Measurements from ENCODE around the gene DHRS7B.

DNA sequence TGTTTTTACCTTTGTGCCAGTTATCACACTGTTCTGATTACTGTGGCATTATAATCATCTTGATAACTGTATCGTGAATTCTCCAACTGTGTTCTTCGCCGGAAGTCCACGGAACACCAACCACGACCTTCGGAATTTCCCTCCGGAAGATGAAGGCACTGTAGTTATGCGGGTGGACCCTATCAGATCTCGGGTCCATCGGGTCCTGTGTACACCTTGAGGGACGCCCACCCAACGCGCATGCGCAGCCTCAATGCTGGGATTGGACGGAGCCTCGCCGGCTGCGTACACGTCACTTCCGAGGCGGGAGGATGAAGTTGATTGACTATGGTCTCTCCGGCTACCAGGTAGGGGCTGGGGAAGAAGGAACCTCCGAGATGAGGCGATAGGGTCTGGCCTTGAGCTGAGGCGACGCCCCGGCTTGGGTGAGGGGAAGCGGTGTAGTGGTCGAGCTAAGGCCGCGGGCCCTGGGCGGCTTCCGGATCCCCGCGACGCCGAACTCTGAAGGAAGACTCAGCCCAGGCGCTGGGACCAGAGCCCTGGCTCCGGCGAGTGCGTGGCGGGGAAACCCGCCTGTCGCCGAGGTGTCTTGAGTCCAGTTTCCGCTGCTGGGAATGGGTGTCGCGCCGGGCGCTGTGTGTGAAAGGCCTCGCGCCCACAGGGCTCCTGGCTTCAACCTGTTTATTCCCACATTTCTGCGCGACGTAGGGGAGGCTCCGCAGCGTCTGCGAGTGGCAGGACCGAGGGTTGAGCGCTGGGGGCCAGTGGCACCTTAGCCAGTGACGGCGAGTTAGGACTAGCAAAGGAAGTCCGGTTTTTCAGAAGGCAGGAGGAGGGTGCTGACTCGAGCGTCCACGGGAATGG is at the start of gene DHRS7B:
- TF ChIP-seq, protein P1, sequence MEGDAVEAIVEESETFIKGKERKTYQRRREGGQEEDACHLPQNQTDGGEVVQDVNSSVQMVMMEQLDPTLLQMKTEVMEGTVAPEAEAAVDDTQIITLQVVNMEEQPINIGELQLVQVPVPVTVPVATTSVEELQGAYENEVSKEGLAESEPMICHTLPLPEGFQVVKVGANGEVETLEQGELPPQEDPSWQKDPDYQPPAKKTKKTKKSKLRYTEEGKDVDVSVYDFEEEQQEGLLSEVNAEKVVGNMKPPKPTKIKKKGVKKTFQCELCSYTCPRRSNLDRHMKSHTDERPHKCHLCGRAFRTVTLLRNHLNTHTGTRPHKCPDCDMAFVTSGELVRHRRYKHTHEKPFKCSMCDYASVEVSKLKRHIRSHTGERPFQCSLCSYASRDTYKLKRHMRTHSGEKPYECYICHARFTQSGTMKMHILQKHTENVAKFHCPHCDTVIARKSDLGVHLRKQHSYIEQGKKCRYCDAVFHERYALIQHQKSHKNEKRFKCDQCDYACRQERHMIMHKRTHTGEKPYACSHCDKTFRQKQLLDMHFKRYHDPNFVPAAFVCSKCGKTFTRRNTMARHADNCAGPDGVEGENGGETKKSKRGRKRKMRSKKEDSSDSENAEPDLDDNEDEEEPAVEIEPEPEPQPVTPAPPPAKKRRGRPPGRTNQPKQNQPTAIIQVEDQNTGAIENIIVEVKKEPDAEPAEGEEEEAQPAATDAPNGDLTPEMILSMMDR (optimal IDR thresholded peaks at IDR 0.05 in 1 of 3, IDR thresholded peaks at IDR 0.05 in 1 of 3, conservative IDR thresholded peaks at IDR 0.05 in 1 of 3; ENCODE audit: extremely low read depth in 1 of 3, insufficient read depth in 2 of 3, low read length in 3 of 3), result no peak
- no peak for TF ChIP-seq EZH2 (IDR thresholded peaks at IDR 0.05; ENCODE audit: low read length)
